NCI-H510A (cell line): ENCODE data around the gene FGGY.
"Not testable (repeated sequence)": the region's sequence is repeated elsewhere in the genome, so short reads cannot be mapped to it uniquely, and the experiment has no call there.

Experiments
- DNase-seq: peaks from one replicate; lab custom pipeline; 2025; lab: John Stamatoyannopoulos, UW

FGGY gene

DNA sequence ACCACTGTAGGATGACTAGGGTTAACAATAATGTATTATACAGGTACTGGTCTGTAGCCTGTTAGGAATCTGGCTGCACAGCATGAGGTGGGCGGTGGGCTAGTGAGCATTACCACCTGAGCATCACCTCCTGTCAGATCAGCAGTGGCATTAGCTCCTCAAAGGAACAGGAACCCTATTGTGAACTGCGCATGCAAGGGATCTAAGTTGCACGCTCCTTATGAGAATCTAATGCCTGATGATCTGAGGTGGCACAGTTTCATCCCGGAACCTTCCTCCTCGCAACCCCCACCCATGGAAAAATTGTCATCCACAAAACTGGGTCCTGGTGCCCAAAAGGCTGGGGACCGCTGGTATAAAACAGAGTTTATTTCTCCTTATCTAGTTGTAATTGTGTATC, 147.6 kb downstream of the FGGY start:
- no peak for DNase-seq

DNA sequence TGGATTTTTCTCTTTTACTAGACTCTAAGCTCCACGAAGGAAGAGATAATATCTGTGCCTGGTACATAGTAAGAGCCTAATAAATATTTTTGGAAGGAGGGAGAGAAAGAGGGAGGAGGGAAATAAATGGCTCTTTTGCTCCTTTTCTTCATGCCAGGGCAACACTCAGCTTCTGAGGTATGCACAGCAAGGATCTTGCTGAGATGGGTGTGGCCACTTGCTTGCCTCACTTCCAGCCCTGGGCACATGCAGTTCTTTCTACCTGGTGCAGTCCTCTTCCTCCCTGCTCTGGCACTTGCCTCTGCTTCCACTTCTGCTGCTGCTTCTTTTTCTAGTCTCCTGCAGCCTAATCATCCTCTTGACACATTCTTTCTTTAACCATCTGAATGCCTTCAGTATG, 148.1 kb downstream of the FGGY start:
- DNase-seq, result no peak

DNA sequence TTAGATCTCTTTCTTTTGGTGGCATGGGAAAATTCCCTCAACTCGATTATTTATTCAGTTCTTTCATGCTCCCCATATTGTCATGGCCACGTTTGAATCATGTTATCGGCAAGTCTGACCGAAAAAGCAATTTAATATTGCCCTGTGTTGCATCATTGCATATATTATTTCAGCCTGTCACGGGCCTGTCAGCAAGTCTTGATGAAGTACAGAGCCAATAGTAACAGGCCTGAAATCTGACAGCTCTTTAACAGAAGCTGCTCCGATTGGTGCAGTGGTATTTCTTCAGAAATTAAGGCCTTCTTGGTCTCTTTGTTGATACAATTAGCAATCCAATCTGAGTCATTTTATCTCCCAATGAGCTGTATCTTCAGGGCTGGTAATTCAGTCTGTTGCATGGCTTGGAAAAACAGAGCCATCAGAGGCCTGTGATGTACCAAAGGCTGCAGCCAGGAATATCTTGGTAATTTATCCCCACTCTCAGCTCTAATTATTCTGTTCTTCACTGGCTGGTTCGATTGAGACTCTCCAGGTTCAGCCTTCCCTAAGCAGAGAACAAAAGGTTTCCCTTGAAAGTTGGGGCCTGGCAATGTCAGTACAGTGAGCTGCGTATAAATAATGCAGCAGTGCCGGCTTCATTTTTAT, 149.5 kb downstream of the FGGY start:
- DNase-seq, result no peak

DNA sequence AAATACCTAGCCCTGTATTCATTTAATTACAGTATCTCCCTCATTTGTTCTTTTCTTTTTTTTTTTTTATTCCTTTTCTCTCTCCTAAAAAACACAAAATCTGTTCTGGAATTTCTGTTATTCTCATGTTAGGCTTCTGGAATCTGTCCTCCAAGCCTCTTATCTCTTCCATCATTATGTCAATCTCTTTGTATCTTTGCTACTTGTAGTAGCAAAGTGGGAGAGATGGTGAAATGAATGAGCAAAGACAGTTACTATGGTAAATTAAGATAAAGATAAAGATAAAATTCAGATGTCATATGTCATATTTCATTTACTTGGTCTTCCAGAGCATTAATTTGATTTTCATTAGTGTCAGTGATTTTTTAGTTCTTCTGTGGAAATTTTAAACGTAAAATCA, 155.1 kb downstream of the FGGY start:
- no peak for DNase-seq

DNA sequence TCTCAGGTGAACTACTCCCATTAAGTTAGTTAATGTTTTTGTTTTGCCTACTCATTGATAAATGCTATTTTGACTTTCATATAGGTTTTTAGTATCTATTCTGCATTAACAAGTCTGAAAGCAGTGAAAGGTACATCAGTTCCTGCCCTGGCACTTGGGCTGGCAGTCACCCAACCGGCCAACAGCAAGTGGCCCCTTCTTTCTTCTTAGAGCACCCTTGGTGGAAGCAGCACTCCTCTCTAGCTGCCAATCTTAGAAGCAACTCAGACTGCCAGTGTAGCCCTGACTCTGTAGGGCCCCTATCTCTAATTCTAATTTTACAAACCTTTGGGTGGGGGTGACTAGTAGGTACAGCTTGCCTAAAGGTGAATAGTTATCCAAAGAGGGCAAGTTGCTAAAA, 155.7 kb downstream of the FGGY start:
- no peak for DNase-seq

DNA sequence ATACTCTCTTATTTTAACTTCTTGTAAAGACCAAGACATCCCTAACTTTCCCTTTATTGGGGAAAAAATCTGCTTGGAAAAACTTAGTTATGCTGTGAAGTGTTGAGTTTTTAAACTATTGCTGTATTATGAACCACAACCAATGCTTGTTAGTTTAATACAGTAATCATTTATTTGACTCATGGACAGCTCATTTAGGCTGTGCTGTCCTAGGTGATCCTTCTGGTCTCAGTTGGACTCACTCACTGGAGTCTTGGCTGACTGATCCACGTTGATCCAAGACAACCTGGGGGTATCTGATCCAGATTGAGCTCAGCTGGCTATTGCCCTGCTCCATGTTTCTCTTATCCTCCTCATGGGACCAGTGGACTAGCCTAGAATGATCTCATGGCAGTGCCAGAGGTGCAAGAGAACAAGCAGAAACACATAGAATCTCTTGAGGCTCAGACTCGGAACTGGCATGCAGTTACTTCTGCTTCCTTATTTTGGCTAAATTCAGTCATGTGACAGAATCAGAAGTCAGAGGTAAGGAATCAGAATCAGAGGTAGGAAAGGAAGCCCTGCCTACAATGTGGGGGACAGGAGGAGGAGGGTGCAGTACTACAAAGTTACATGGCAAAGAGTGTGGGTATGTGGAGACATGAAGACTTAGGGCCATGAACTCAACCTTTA, 156.5 kb downstream of the FGGY start:
- DNase-seq, result no peak

DNA sequence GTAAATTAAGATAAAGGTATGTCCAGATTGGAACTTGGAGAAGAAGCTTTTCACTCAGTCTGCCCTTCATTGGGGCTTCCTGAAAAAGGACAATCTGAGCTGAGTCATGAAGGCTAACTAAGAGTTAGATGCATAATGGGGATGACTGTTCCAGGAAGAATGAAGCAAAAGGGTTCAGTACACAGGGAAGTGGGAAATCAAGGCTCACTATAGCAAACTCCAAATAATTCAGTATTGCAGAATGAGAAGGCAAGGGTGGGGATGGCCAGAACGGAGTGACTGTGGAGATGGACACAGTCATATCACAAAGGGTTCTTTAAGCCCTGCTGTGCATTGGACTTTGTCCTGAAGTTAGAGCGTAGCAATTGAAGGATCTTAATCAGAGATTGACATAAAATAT, 158.3 kb downstream of the FGGY start:
- no peak for DNase-seq

DNA sequence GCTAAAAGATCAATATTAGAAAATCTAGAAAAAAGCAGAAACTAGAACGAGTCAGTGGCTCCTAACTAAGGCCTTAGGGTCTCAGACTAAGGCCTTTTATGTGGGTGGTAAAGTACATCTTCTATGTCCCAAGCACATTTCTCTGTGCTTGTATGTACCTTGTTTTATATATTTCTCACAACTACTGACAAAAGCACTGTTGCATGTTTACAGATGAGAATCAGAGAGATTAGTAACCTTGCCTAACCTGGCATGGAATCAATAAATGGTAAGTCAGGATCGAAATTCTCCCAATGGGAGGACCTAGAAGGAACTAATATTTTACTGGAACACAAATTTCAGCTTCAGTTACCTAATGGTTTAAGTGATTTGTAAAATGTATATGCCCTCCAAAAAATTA, 160.9 kb downstream of the FGGY start:
- no peak for DNase-seq

DNA sequence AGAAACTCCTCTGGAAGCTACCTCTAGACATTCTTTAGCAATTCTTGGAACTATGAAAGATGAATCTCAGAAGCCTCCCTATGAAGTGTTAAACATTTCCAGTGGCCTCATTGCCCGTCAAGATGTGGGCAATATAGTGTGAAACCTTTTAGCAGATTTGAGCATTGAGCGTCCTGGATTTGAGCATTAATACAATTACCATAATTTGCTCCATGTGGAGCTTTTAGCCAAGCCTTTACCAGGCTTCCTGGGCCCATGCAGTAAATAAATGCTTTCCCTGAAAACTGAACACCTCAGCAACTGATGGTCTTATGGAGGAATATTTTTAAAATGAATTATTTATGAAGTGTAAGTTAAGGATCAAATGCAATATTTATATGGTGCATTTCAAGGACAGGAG, 162.0 kb downstream of the FGGY start:
- no peak for DNase-seq

DNA sequence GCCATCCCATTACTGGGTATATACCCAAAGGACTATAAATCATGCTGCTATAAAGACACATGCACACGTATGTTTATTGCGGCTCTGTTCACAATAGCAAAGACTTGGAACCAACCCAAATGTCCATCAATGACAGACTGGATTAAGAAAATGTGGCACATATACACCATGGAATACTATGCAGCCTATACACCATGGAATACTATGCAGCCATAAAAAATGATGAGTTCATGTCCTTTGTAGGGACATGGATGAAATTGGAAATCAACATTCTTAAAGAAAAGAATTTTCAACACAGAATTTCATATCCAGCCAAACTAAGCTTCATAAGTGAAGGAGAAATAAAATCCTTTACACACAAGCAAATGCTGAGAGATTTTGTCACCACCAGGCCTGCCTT, 166.0 kb downstream of the FGGY start:
- not testable (repeated sequence) for DNase-seq

DNA sequence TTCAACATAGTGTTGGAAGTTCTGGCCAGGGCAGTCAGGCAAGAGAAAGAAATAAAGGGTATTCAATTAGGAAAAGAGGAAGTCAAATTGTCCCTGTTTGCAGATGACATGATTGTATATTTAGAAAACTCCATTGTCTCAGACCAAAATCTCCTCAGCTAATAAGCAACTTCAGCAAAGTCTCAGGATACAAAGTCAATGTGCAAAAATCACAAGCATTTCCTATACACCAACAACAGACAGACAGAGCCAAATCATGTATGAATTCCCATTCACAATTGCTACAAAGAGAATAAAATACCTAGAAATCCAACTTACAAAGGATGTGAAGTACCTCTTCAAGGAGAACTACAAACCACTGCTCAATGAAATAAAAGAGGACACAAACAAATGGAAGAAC, 168.6 kb downstream of the FGGY start:
- not testable (repeated sequence) for DNase-seq

DNA sequence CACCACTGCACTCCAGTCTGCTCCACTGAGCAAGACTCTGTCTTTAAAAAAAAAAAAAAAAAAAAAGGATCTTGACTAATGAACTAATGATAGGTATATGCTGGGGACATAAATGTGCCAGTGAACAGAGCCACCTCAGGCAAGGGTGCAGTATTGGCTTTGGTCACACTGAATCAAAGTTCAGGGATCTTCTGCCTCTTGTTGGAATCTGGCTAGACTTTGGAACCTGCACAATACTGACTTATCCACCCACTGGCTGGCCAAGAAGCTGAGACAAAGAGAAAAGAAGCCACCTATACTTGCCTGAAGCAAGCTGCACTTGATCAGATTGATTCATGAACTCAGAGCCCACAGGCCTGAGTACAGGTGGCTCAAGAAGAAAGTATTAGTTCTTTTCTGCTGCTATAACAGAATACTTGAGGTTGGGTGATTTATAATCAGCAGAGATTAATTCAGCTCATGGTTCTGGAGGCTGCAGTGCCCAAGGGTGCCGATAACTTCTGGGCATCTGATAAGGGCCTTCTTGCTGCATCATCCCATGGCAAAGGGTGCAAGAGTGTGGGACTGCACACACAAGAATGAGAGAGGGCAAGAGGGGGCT, 172.0 kb downstream of the FGGY start:
- DNase-seq, result no peak

DNA sequence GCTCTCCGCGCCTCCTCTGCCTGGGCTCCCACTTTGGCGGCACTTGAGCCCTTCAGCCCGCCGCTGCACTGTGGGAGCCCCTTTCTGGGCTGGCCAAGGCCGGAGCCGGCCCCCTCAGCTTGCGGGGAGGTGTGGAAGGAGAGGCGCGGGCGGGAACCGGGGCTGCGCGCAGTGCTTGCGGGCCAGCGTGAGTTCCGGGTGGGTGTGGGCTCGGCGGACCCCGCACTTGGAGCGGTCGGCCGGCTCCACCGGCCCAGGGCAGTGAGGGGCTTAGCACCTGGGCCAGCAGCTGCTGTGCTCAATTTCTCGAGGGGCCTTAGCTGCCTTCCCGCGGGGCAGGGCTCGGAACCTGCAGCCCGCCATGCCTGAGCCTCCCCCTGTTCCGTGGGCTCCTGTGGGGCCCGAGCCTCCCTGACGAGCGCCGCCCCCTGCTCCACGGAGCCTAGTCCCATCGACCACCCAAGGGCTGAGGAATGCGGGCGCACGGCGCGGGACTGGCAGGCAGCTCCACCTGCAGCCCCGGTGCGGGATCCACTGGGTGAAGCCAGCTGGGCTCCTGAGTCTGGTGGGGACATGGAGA, 175.2 kb downstream of the FGGY start:
- not testable (repeated sequence) for DNase-seq

DNA sequence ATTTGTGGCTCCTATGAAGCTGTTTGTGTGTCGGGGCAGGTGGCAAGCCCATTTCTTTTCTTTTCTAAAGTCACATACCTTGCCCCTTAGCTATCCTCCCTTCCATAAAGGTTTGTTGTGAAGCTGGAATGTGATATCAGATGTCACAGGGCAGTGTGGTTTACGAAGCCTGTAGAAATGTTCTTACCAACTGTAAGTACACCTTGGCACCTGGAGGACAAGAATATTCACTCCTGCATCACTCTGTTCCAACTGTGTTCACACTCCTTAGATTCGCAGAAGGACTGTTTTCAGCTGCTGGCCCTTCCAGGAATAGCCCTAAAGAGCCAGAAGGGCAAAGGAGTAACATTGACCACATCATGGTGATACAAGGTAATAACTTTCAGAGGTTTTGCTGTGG, 176.9 kb downstream of the FGGY start:
- DNase-seq, result no peak

DNA sequence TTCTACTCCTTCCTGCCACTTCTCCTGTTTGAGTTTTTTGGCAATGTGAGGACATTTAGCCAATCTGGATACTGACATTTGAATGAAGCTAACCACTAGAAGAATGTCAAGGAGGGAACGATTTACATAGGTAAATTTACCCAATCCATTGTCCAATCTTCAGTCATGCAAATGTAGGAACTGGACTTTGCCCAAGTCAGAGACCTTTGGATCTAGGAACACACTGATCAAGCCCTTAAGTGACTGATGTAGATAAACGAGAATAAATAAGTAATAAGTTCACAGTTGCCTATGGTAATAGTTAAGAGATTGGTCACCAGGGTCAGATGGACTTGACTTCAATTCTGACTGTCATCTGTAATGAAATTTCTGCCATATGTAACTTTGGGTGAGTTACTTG, 177.6 kb downstream of the FGGY start:
- DNase-seq, result no peak

DNA sequence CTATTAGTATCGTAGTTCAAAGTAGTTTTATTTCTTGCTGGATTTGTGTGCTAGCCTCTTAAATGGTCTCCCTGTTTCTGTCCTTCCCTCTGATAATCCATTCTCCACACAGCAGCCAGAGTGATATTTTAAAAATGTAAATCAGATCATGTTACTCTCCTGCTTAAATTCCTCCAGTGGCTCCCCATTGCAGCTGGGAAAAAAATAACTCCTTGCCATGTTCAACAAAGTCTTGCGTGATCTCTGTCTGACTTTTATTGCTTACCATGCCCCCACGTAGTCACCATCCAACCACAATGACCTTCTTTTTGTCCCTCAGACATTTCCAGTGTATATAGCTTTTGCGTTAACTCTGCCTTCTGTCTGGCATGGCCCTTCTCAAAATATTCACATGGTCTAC, 178.8 kb downstream of the FGGY start:
- no peak for DNase-seq

DNA sequence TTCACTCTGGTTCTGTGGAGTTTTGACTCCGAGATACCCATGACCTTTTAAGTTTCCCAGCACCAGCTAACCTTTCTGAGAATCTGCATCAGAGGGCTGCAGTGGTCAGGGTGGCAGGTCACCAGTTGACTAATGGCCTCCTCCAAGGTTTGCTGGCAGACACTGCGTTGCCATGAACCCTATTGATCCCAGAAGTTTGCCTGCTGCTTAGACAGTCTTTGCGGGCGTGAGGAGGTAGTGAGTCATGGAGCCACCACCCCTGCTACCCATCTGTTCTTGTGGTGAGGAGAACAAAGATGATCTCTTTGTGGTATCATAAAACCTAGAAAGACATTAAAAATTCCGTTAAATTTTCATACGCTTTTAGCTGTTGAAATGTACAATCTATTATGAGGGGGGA, 180.4 kb downstream of the FGGY start:
- DNase-seq, result no peak

DNA sequence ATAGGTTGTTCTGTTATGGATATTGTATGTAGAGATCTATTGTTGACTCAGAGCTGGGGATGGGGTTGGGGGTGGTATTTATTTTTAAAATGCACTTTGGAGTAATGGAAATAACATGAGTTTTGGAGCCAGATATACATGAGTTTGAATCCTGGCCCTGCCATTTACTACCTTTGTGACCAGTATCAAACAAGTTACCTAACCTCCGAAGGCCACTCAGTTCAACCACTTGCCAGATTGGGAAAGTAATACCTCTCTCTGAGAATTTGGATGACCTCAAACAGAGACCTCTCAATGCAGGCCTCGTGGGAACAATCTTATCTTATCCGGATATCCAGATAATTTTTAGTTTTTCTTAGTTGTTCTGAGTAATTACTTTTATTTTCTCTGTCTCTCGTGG, 181.0 kb downstream of the FGGY start:
- no peak for DNase-seq

DNA sequence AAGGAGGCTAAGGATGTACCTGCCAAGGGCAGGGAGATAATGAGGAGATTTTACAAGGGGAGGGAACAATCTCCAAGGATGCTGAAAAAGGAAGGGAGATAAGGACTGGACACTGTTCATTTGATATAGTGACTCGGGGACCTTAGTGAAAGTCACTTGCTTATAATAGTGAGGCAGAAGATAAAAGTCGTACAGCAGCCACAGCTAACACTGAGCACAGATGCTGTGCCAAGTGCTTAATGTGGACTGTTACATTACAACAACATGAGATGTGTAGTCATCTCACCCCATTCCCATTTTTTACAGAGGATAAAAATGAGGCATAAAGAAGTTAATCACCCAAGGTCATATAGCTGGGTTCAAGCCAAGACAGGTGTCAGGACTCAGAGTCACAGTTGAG, 181.9 kb downstream of the FGGY start:
- DNase-seq, result no peak

DNA sequence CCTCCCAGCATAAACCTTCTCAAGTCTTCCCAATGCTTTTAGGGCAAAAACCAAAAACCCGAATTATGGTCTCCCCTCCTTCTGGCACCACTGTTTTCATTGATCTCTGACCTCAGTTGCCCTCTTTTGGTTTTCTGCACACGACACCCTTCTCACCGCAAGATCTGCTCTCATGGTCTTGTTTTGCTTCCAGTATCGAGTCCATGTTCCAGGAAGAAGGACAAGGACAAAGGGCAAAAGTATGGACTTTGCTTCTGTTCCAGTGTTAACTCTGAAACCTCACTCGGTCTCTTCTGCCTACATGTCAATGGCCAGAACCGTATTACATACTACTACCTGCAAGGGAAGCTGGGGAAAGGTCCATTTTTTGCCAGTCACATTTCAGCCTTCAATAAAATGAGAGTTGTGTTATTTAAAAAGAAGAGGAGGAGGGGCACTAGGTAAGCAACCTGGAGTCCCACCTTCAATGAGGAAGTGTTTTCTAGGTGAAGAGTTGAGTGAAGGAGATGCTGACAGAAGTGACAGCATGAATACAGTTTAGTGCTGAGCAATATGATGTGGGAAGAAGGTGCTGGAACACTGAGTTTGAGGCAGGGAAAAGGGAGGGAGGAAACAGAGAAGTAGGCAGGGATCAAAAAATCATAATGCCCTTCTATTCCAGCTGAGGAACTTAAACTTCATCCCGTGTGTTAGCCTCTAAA, 183.4 kb downstream of the FGGY start:
- no peak for DNase-seq

DNA sequence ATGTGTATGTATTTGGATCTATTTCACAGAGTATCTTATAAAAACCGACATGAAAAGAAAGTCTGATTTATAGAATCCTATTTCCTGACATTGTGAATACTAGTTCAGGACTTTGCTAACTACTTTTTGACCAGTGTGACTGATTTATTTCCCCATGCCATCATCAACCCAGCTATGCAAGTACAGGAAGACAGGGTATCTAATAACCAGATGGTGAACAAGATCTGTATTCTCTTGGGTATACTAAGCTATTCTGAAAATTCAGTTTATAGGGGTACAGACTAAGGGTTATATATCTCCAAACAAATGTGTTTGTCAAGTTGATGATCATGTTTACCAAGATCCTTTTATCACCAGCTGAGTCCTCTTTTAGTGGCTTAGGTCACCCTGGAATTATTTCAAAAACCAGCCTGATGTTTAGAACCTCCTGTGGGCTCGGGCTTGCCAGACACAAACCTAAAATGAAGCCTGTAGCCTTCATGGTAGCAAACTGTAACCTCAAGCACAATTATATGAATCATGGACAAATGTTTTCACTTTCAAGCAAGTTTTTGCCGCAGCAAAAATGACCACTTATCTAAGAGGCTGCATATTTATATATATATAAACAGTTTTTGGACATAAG, 185.1 kb downstream of the FGGY start:
- no peak for DNase-seq

DNA sequence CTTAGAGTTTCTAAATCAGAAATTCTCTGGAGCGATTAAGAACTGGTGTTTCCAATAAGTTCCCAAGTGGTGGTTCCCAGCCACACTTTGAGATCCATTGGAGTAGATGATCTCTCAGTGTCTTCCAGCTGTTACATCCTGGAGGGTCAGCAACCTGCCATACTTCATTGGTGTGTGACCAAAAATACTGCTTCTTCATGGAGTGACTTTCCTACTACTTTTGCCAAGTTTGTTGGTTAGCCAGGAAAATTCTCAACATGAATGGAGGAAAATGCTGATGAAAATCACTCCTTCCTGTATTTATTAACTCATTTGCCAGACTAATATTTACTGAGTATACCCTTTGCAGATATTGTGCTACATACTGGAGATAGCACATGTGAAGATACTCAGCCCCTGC, 186.1 kb downstream of the FGGY start:
- no peak for DNase-seq
